Keratinocyte (primary cell): Measurements from ENCODE around the gene RAD21L1. TPM values are rescaled to one million over a fixed set of nuclear protein-coding genes. Genes with fewer than 3 reads are reported as not detected.

Experiments used
- DNase-seq: peaks from one replicate; pipeline ENCODE4 v3.0.0-alpha.2; 2011; ENCODE audit warnings: low read depth, missing footprints, low spot score
- FAIRE-seq: peaks from 2 replicates; lab custom pipeline; 2011; peaks lifted over from hg19 to GRCh38; lab: Jason Lieb, UNC
- H2AFZ ChIP-seq: 2 replicates; pipeline ENCODE4 v1.6.0; 2012; ENCODE audit warnings: low read length, control low read depth, inconsistent platforms; ENCODE audit not compliant: control insufficient read depth
- H3K27ac ChIP-seq: 2 replicates; pipeline ENCODE4 v1.5.1; 2011; ENCODE audit warnings: low read length; ENCODE audit not compliant: control insufficient read depth, insufficient read depth
- H3K27me3 ChIP-seq: 3 replicates; pipeline ENCODE4 v1.6.0; 2011; ENCODE audit warnings: low read length; ENCODE audit not compliant: control insufficient read depth, insufficient read depth; ENCODE audit errors: extremely low read depth
- H3K36me3 ChIP-seq, 2 experiments: 2 replicates in 1 of 2; 3 replicates in 1 of 2; pipeline ENCODE4 v1.5.1; 2011; ENCODE audit warnings: low read length in 2 of 2, mild to moderate bottlenecking in 1 of 2; ENCODE audit not compliant: control insufficient read depth in 2 of 2, insufficient read depth in 2 of 2; ENCODE audit errors: extremely low read depth in 1 of 2
- H3K4me1 ChIP-seq: 3 replicates; pipeline ENCODE4 v1.5.1; 2011; ENCODE audit warnings: low read length; ENCODE audit not compliant: control insufficient read depth, insufficient read depth; ENCODE audit errors: extremely low read depth
- H3K4me2 ChIP-seq: 3 replicates; pipeline ENCODE4 v1.6.0; 2011; ENCODE audit warnings: low read depth, low read length; ENCODE audit not compliant: control insufficient read depth, insufficient read depth; ENCODE audit errors: extremely low read depth
- H3K4me3 ChIP-seq, 3 experiments: fragments of 200-600 bp in 1 of 3; sonication (generic) in 1 of 3; 2 replicates in 2 of 3; 3 replicates in 1 of 3; pipeline ENCODE4 v1.5.1; 2011 to 2016; ENCODE audit warnings: low read length in 3 of 3, mild to moderate bottlenecking in 3 of 3, control low read depth in 2 of 3, inconsistent platforms in 1 of 3, low read depth in 1 of 3, mixed read lengths in 1 of 3, mixed run types in 1 of 3, moderate library complexity in 1 of 3; ENCODE audit not compliant: control insufficient read depth in 2 of 3, insufficient read depth in 2 of 3; ENCODE audit errors: extremely low read depth in 1 of 3
- H3K79me2 ChIP-seq: 2 replicates; pipeline ENCODE4 v1.6.0; 2012; ENCODE audit warnings: low read length; ENCODE audit not compliant: control insufficient read depth, insufficient read depth
- H3K9ac ChIP-seq: 3 replicates; pipeline ENCODE4 v1.6.0; 2011; ENCODE audit warnings: low read length; ENCODE audit not compliant: control insufficient read depth, insufficient read depth; ENCODE audit errors: extremely low read depth
- H3K9me1 ChIP-seq: 3 replicates; pipeline ENCODE4 v1.6.0; 2011; ENCODE audit warnings: low read length; ENCODE audit not compliant: control insufficient read depth, insufficient read depth; ENCODE audit errors: extremely low read depth
- H3K9me3 ChIP-seq: 2 replicates; pipeline ENCODE4 v1.5.1; 2012; ENCODE audit warnings: low read depth, low read length; ENCODE audit not compliant: control insufficient read depth
- H4K20me1 ChIP-seq: 3 replicates; pipeline ENCODE4 v1.6.0; 2011; ENCODE audit warnings: low read length; ENCODE audit not compliant: control insufficient read depth, insufficient read depth; ENCODE audit errors: extremely low read depth
- EZH2 ChIP-seq: IDR thresholded peaks from one replicate; pipeline ENCODE4 v1.6.1; 2012; ENCODE audit warnings: inconsistent platforms, mild to moderate bottlenecking, low read length, moderate library complexity
- dilution Hi-C: fragments of 300-500 bp; cut with MboI; formaldehyde crosslinking; loops from one replicate; pipeline ENCODE4 v1.7.0; 2020; ENCODE audit warnings: low sequenced_read_pairs; ENCODE audit not compliant: extremely low pct_ligation_motif_present
- polyA plus RNA-seq, 5 experiments: library from polyadenylated mRNA; depleted of rRNA in 3 of 5; stranded (reverse) in 3 of 5; stranded (forward) in 1 of 5; unstranded in 1 of 5; fragments of >200 nt; gene quantifications; 1 replicate in 1 of 5; 2 replicates in 3 of 5; 3 replicates in 1 of 5; pipeline versions ENCODE4 v1.2.1 to v1.2.3, GENCODE V29; 2011 to 2012; ENCODE audit warnings: missing spikeins in 2 of 5, low read depth in 1 of 5, low replicate concordance in 1 of 5
- TF ChIP-seq, protein P1 (sequence below), 3 experiments: IDR thresholded peaks in 1 of 3; conservative IDR thresholded peaks in 1 of 3; optimal IDR thresholded peaks in 1 of 3; 2 replicates in 2 of 3; 3 replicates in 1 of 3; pipeline versions ENCODE3 to v1.5.1; 2011; ENCODE audit warnings: low read length in 3 of 3, mild to moderate bottlenecking in 3 of 3, moderate library complexity in 2 of 3, control low read depth in 1 of 3, inconsistent platforms in 1 of 3; ENCODE audit not compliant: insufficient read depth in 2 of 3; ENCODE audit errors: extremely low read depth in 1 of 3

RAD21L1 gene
- polyA plus RNA-seq, 1 donor (not counting 4 experiments of a cell fraction or from before 2014, with no cell fraction given) = not detected

DNA sequence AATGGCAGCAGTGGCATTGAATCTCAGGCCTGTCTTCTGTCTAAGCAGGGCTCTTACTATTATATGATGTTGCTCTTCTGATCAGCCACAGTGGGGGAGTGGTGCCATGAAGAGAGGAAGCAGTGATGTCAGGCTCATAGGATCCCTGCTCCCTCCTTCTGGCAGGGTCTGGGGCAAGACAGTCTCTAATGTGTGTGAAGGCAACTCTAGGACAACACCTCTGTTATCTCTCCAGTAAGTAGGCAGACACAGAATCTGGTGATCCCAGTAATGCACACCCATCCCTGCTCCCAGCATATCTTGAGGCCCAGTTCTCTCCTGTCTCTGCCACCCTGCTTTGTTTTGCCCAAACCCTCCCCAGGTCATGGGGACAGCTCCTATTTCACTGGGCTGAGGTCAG, 13.8 kb upstream of the RAD21L1 start:
- no peaks in the 10 kb centered on the region for H3K79me2 ChIP-seq
- H3K4me2 ChIP-seq = no peak overlapping the region
- H3K4me3 ChIP-seq = no peak overlapping the region
- H2AFZ ChIP-seq = no peak overlapping the region
- H3K4me1 ChIP-seq = no peaks in the 10 kb centered on the region
- H3K9me3 ChIP-seq = no peaks in the 10 kb centered on the region
- no peaks in the 10 kb centered on the region for H4K20me1 ChIP-seq
- no peak overlapping the region for H3K9ac ChIP-seq
- FAIRE-seq (no peak), DNase-seq (no peak)
- H3K27me3 ChIP-seq = peaks cover 15% of the 10 kb centered on the region
- H3K9me1 ChIP-seq = no peaks in the 10 kb centered on the region
- dilution Hi-C loops = no loop called here
- no peaks in the 10 kb centered on the region for H3K36me3 ChIP-seq
- TF ChIP-seq, protein P1, sequence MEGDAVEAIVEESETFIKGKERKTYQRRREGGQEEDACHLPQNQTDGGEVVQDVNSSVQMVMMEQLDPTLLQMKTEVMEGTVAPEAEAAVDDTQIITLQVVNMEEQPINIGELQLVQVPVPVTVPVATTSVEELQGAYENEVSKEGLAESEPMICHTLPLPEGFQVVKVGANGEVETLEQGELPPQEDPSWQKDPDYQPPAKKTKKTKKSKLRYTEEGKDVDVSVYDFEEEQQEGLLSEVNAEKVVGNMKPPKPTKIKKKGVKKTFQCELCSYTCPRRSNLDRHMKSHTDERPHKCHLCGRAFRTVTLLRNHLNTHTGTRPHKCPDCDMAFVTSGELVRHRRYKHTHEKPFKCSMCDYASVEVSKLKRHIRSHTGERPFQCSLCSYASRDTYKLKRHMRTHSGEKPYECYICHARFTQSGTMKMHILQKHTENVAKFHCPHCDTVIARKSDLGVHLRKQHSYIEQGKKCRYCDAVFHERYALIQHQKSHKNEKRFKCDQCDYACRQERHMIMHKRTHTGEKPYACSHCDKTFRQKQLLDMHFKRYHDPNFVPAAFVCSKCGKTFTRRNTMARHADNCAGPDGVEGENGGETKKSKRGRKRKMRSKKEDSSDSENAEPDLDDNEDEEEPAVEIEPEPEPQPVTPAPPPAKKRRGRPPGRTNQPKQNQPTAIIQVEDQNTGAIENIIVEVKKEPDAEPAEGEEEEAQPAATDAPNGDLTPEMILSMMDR (optimal IDR thresholded peaks at IDR 0.05 in 1 of 3, IDR thresholded peaks at IDR 0.05 in 1 of 3, conservative IDR thresholded peaks at IDR 0.05 in 1 of 3; ENCODE audit: extremely low read depth in 1 of 3, insufficient read depth in 2 of 3, low read length in 3 of 3) = no peak
- no peak for TF ChIP-seq EZH2
- no peak overlapping the region for H3K27ac ChIP-seq

DNA sequence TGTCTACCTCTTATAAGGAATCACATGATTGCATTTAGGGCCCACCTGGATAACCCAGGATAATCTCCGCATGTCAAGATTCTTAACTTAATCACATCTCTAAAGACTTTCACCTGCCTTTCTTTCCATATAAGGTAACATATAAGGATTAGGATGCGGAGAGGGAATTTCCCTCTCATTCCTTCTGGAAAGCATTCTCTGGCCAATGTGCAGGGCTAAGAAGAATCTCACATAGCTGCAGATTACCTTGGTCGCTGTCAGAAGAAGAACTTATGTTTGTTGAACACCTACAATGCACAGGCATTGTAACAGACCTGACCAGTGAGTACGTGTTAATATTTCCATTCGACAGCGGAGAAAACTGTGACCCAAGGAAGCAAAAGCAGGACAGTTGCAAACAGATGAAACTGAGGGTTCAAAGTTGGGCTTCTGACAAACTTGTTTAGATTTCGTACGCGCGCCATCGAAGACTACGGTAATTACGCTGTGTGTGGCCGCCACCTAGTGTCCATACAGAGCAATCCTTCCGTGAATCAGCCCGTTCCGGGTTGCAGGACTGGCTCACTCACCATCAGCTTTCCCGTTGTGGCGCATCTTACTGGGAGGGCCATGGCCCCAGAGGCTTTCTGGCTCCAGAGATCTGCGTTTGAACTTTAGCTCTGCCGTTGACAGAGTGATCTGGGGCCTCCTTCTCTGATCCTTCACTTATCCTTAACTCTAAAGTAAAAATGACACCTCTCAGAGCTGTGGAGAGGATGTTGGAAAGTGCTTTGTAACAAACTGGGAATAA, 13.0 kb upstream of the RAD21L1 start:
- Histone ChIP-seq H3K4me1 (no peaks in the 10 kb centered on the region), H3K9ac (no peak overlapping the region), H3K79me2 (no peaks in the 10 kb centered on the region), H2AFZ (peak overlapping the region; percentile 76), H3K4me2 (peak overlapping the region; percentile 24), H4K20me1 (no peaks in the 10 kb centered on the region), H3K36me3 (no peaks in the 10 kb centered on the region), H3K9me1 (no peaks in the 10 kb centered on the region), H3K4me3 (no peak overlapping the region), H3K27ac (no peak overlapping the region), H3K27me3 (peaks cover 15% of the 10 kb centered on the region), H3K9me3 (no peaks in the 10 kb centered on the region)
- DNase-seq (no peak), FAIRE-seq (peak; percentile 43)
- dilution Hi-C loops = no loop called here
- TF ChIP-seq, protein P1 (optimal IDR thresholded peaks at IDR 0.05 in 1 of 3, IDR thresholded peaks at IDR 0.05 in 1 of 3, conservative IDR thresholded peaks at IDR 0.05 in 1 of 3; ENCODE audit: extremely low read depth in 1 of 3, insufficient read depth in 2 of 3, low read length in 3 of 3) = peak; percentile 90 to 99 (median 93)
- no peak for TF ChIP-seq EZH2
